HEK293 (cell line): ENCODE data around the gene CARD6.
"Not testable (repeated sequence)": the region's sequence is repeated elsewhere in the genome, so short reads cannot be mapped to it uniquely, and the experiment has no call there.

Experiments used
- CTCF ChIA-PET: fragments of 350-600 bp; formaldehyde crosslinking; extraction: SDS; loops from one replicate; lab custom pipeline; 2021; ENCODE audit warnings: antibody characterized with exemption; lab: Yijun Ruan, JAX
- POLR2A ChIA-PET: fragments of 300-600 bp; formaldehyde crosslinking; extraction: SDS; loops from one replicate; lab custom pipeline; 2020; ENCODE audit warnings: antibody characterized with exemption, inconsistent platforms; lab: Yijun Ruan, JAX
- H3K27ac ChIP-seq: fragments of 200-500 bp; sonication (Bioruptor generic); 2 replicates; pipeline ENCODE4 v1.5.1; 2014; ENCODE audit warnings: low read depth, low read length, control low read depth, inconsistent platforms; ENCODE audit errors: extremely low read depth
- H3K36me3 ChIP-seq, 2 experiments: fragments of 200-500 bp in 1 of 2; sonication (Bioruptor generic) in 1 of 2; 1 replicate in 1 of 2; 2 replicates in 1 of 2; pipeline ENCODE4 v1.5.1; 2014 to 2017; ENCODE audit warnings: inconsistent platforms in 2 of 2, low read length in 2 of 2; ENCODE audit not compliant: control insufficient read depth in 2 of 2, insufficient read depth in 1 of 2
- H3K4me1 ChIP-seq: fragments of 200-500 bp; sonication (Bioruptor generic); 2 replicates; pipeline ENCODE4 v1.5.1; 2014; ENCODE audit warnings: mild to moderate bottlenecking, low read length, inconsistent platforms; ENCODE audit not compliant: control insufficient read depth, insufficient read depth
- H3K4me3 ChIP-seq: 2 replicates; pipeline ENCODE4 v1.5.1; 2011; ENCODE audit warnings: low read depth, mild to moderate bottlenecking, control low read depth, low read length, moderate library complexity
- H3K9me3 ChIP-seq: fragments of 200-500 bp; sonication (Bioruptor generic); 2 replicates; pipeline ENCODE4 v1.5.1; 2014; ENCODE audit warnings: low read depth, low read length, inconsistent platforms; ENCODE audit not compliant: control insufficient read depth, insufficient read depth
- EGR2 ChIP-seq: fragments of 450-650 bp; formaldehyde crosslinking; IDR thresholded peaks from 2 replicates; pipeline ENCODE4 v1.5.1; 2016; ENCODE audit warnings: low read depth, missing biosample characterization, missing genetic modification characterization
- FEZF1 ChIP-seq: fragments of 450-650 bp; formaldehyde crosslinking; IDR thresholded peaks from 2 replicates; pipeline ENCODE4 v1.5.1; 2016; ENCODE audit warnings: missing biosample characterization, missing genetic modification characterization
- GLIS1 ChIP-seq: fragments of 450-650 bp; formaldehyde crosslinking; IDR thresholded peaks from 2 replicates; pipeline ENCODE4 v1.5.1; 2016; ENCODE audit warnings: missing biosample characterization, missing genetic modification characterization
- OSR2 ChIP-seq: fragments of 450-650 bp; formaldehyde crosslinking; IDR thresholded peaks from 2 replicates; pipeline ENCODE4 v1.5.1; 2016; ENCODE audit warnings: missing biosample characterization, missing genetic modification characterization
- OVOL3 ChIP-seq: fragments of 450-650 bp; formaldehyde crosslinking; IDR thresholded peaks from 2 replicates; pipeline ENCODE4 v1.5.1; 2016; ENCODE audit warnings: missing biosample characterization, missing genetic modification characterization
- PRDM6 ChIP-seq: fragments of 450-650 bp; formaldehyde crosslinking; IDR thresholded peaks from 2 replicates; pipeline ENCODE4 v1.5.1; 2017; ENCODE audit warnings: missing biosample characterization, missing genetic modification characterization
- SCRT1 ChIP-seq: fragments of 450-650 bp; formaldehyde crosslinking; IDR thresholded peaks from 2 replicates; pipeline ENCODE4 v1.5.1; 2016; ENCODE audit warnings: missing biosample characterization, missing genetic modification characterization, borderline replicate concordance
- ZEB2 ChIP-seq: fragments of 450-650 bp; formaldehyde crosslinking; IDR thresholded peaks from 2 replicates; pipeline ENCODE4 v1.5.1; 2016; ENCODE audit warnings: missing biosample characterization, missing genetic modification characterization
- ZFHX2 ChIP-seq: fragments of 450-650 bp; formaldehyde crosslinking; conservative IDR thresholded peaks from 2 replicates; pipeline ENCODE4 v1.5.1; 2016; ENCODE audit warnings: missing biosample characterization, missing genetic modification characterization
- ZNF146 ChIP-seq: fragments of 450-650 bp; formaldehyde crosslinking; IDR thresholded peaks from 2 replicates; pipeline ENCODE4 v1.5.1; 2016; ENCODE audit warnings: missing biosample characterization, missing genetic modification characterization
- ZNF18 ChIP-seq: fragments of 450-650 bp; formaldehyde crosslinking; IDR thresholded peaks from 2 replicates; pipeline ENCODE4 v1.5.1; 2016; ENCODE audit warnings: missing biosample characterization, missing genetic modification characterization
- ZNF341 ChIP-seq: fragments of 450-650 bp; formaldehyde crosslinking; IDR thresholded peaks from 2 replicates; pipeline ENCODE4; 2016; ENCODE audit warnings: low read depth, missing biosample characterization, missing genetic modification characterization
- ZNF580 ChIP-seq: fragments of 450-650 bp; formaldehyde crosslinking; IDR thresholded peaks from 2 replicates; pipeline ENCODE4 v1.5.1; 2016; ENCODE audit warnings: missing biosample characterization, missing genetic modification characterization
- ZNF843 ChIP-seq: fragments of 450-650 bp; formaldehyde crosslinking; IDR thresholded peaks from 2 replicates; pipeline ENCODE4 v1.5.1; 2016; ENCODE audit warnings: missing biosample characterization, missing genetic modification characterization
- ZSCAN4 ChIP-seq: fragments of 450-650 bp; formaldehyde crosslinking; IDR thresholded peaks from 2 replicates; pipeline ENCODE4 v1.5.1; 2017; ENCODE audit warnings: missing biosample characterization, missing genetic modification characterization
- ZXDB ChIP-seq: fragments of 450-650 bp; formaldehyde crosslinking; IDR thresholded peaks from 2 replicates; pipeline ENCODE4 v1.5.1; 2016; ENCODE audit warnings: missing biosample characterization, missing genetic modification characterization

The CARD6 gene

GRCh38 chr5:40792691-40793090, 48.5 kb upstream of the CARD6 start:
- H3K9me3 ChIP-seq, H3K27ac ChIP-seq, POLR2A ChIA-PET, H3K4me3 ChIP-seq, H3K36me3 ChIP-seq: not testable (repeated sequence)
- TF ChIP-seq EGR2 (tag by site-specific recombination): peak; percentile 91
- 0 out of 2 replicates have a peak, but pooled peaks have one; percentile 30 for TF ChIP-seq ZEB2 (tag by site-specific recombination)
- TF ChIP-seq ZFHX2: peak; percentile 72
- CTCF ChIA-PET: interaction anchor here (0.6 kb wide), 1 partner anchor 1509 kb away, joined by 3 read pairs; no protein-coding TSS in a partner anchor
- H3K4me1 ChIP-seq: peaks cover 19% of the 10 kb centered on the region

- TF ChIP-seq ZXDB (tag by site-specific recombination) (peak; percentile 75), OSR2 (tag by site-specific recombination) (peak; percentile 42; the same call in 1 of the 2 replicates), PRDM6 (peak; percentile 90), ZNF843 (tag by site-specific recombination) (peak; percentile 90), GLIS1 (tag by site-specific recombination) (peak; percentile 38), SCRT1 (tag by site-specific recombination) (0 out of 2 replicates have a peak, but pooled peaks have one; percentile 12), OVOL3 (tag by site-specific recombination) (0 out of 2 replicates have a peak, but pooled peaks have one; percentile 47), ZNF580 (tag by site-specific recombination) (peak; percentile 50; the same call in 1 of the 2 replicates), ZNF341 (tag by site-specific recombination) (peak; percentile 75), ZNF18 (tag by site-specific recombination) (peak; percentile 67), FEZF1 (tag by site-specific recombination) (peak; percentile 87)
- CTCF ChIA-PET: interaction anchor here (0.6 kb wide), 1 partner anchor 105 kb away, joined by 3 read pairs; no protein-coding TSS in a partner anchor
- POLR2A ChIA-PET, H3K36me3 ChIP-seq, H3K4me3 ChIP-seq, H3K27ac ChIP-seq, H3K9me3 ChIP-seq: not testable (repeated sequence)
- H3K4me1 ChIP-seq: peaks cover 25% of the 10 kb centered on the region
Observed at GRCh38 chr5:40794340-40794739, 46.8 kb upstream of the CARD6 start.

GRCh38 chr5:40794877-40795276, 46.3 kb upstream of the CARD6 start:
- H3K4me3 ChIP-seq, H3K9me3 ChIP-seq, H3K27ac ChIP-seq, POLR2A ChIA-PET, H3K36me3 ChIP-seq: not testable (repeated sequence)
- CTCF ChIA-PET: interaction anchor here (0.6 kb wide), 1 partner anchor 106 kb away, joined by 3 read pairs; no protein-coding TSS in a partner anchor
- peaks cover 28% of the 10 kb centered on the region for H3K4me1 ChIP-seq
- TF ChIP-seq ZNF580 (tag by site-specific recombination) (peak; percentile 74), ZNF146 (peak; percentile 99), ZSCAN4 (peak; percentile 88)
